NCI-H2107 treated with DMSO at 0.1 percent for 48 hours (cell line): Measurements from ENCODE around the gene APOBEC2.

ENCODE experiments used
- DNase-seq: peaks from one replicate; lab custom pipeline; 2025; ENCODE audit not compliant: unreplicated experiment; lab: John Stamatoyannopoulos, UW

APOBEC2 gene

GRCh38 chr6:41083072-41083471 lies 30.1 kb downstream of the APOBEC2 start:
- no peak for DNase-seq

- DNase-seq, result no peak
Measured at GRCh38 chr6:41085182-41085581, 32.2 kb downstream of the APOBEC2 start.

GRCh38 chr6:41088451-41088850 lies 35.4 kb downstream of the APOBEC2 start:
- no peak for DNase-seq

GRCh38 chr6:41090841-41091761 lies 38.1 kb downstream of the APOBEC2 start:
- DNase-seq, result no peak

- DNase-seq, result no peak
Measured at GRCh38 chr6:41092421-41093140, 39.6 kb downstream of the APOBEC2 start.

- no peak for DNase-seq
Measured at GRCh38 chr6:41093729-41094128, 40.7 kb downstream of the APOBEC2 start.

- no peak for DNase-seq
Measured at GRCh38 chr6:41097467-41098090, 44.6 kb downstream of the APOBEC2 start.

- no peak for DNase-seq
Measured at GRCh38 chr6:41098366-41098765, 45.4 kb downstream of the APOBEC2 start.

- no peak for DNase-seq
Measured at GRCh38 chr6:41100871-41101287, 47.9 kb downstream of the APOBEC2 start.

GRCh38 chr6:41103847-41104246 lies 50.8 kb downstream of the APOBEC2 start:
- no peak for DNase-seq

- DNase-seq, result no peak
Measured at GRCh38 chr6:41111017-41111416, 58.0 kb downstream of the APOBEC2 start.
